ENCODE results near the gene GOLGA6L9.
"Not testable (repeated sequence)": the region's sequence is repeated elsewhere in the genome, so short reads cannot be mapped to it uniquely, and the experiment has no call there.

The GOLGA6L9 gene

GRCh38 chr15:82429693-82430092 lies at the start of gene GOLGA6L9:
Gene GOLGA6L9, plus strand, starts transcription at chr15:82429816. Its CDS starts 264 bp downstream, at chr15:82430080.
- DNase-seq, result not testable (repeated sequence)

- not testable (repeated sequence) for DNase-seq
Measured at GRCh38 chr15:82381330-82381955, 48.2 kb upstream of the GOLGA6L9 start.

- not testable (repeated sequence) for DNase-seq
Measured at GRCh38 chr15:82387209-82387608, 42.4 kb upstream of the GOLGA6L9 start.

GRCh38 chr15:82390152-82390551 lies 39.5 kb upstream of the GOLGA6L9 start:
- not testable (repeated sequence) for DNase-seq

GRCh38 chr15:82392077-82392476 lies 37.5 kb upstream of the GOLGA6L9 start:
- not testable (repeated sequence) for DNase-seq

GRCh38 chr15:82393671-82394070 lies 35.9 kb upstream of the GOLGA6L9 start:
- no peak for DNase-seq

GRCh38 chr15:82395788-82396187 lies 33.8 kb upstream of the GOLGA6L9 start:
- not testable (repeated sequence) for DNase-seq

- DNase-seq, result no peak
Measured at GRCh38 chr15:82397817-82398216, 31.8 kb upstream of the GOLGA6L9 start.

GRCh38 chr15:82398785-82399184 lies 30.8 kb upstream of the GOLGA6L9 start:
- DNase-seq, result no peak

GRCh38 chr15:82399366-82400103 lies 30.1 kb upstream of the GOLGA6L9 start:
- DNase-seq, result not testable (repeated sequence)

- not testable (repeated sequence) for DNase-seq
Measured at GRCh38 chr15:82401918-82402317, 27.7 kb upstream of the GOLGA6L9 start.

- not testable (repeated sequence) for DNase-seq
Measured at GRCh38 chr15:82402341-82402740, 27.3 kb upstream of the GOLGA6L9 start.

GRCh38 chr15:82406211-82406610 lies 23.4 kb upstream of the GOLGA6L9 start:
- DNase-seq, result not testable (repeated sequence)

- not testable (repeated sequence) for DNase-seq
Measured at GRCh38 chr15:82410306-82410705, 19.3 kb upstream of the GOLGA6L9 start.

- DNase-seq, result not testable (repeated sequence)
Measured at GRCh38 chr15:82411595-82411994, 18.0 kb upstream of the GOLGA6L9 start.

GRCh38 chr15:82414525-82415191 lies 15.0 kb upstream of the GOLGA6L9 start:
- not testable (repeated sequence) for DNase-seq

- not testable (repeated sequence) for DNase-seq
Measured at GRCh38 chr15:82420516-82420915, 9.1 kb upstream of the GOLGA6L9 start.

GRCh38 chr15:82420966-82421365 lies 8.7 kb upstream of the GOLGA6L9 start:
- DNase-seq, result not testable (repeated sequence)

GRCh38 chr15:82427117-82427516 lies 2.5 kb upstream of the GOLGA6L9 start:
- DNase-seq, result not testable (repeated sequence)

GRCh38 chr15:82445420-82445819 lies 15.8 kb downstream of the GOLGA6L9 start:
- not testable (repeated sequence) for DNase-seq

GRCh38 chr15:82457336-82457735 lies 27.7 kb downstream of the GOLGA6L9 start:
- DNase-seq, result not testable (repeated sequence)

GRCh38 chr15:82465629-82466028 lies 36.0 kb downstream of the GOLGA6L9 start:
- DNase-seq, result not testable (repeated sequence)

- DNase-seq, result not testable (repeated sequence)
Measured at GRCh38 chr15:82468205-82468604, 38.6 kb downstream of the GOLGA6L9 start.

GRCh38 chr15:82469381-82469780 lies 39.8 kb downstream of the GOLGA6L9 start:
- DNase-seq, result not testable (repeated sequence)
